HepG2 (cell line): ENCODE measurements around the gene GDF11. TPM values are rescaled to one million over a fixed set of nuclear protein-coding genes. Genes with fewer than 3 reads are reported as not detected.
A peak's percentile ranks its signal among the peaks of the same experiment; 100 is the strongest.

ENCODE experiments used
- ATAC-seq: fragments of 200-7000 bp; cut with Tn5 transposase; 3 replicates; pipeline ENCODE4 v1.9.1; 2020; ENCODE audit warnings: mild to moderate bottlenecking, moderate library complexity
- BruUV-seq: library from RNA; stranded (reverse); fragments of 400-500 nt; replicated peaks from 2 replicates; lab custom pipeline; 2021; lab: Mats Ljungman, UMichigan
- CTCF ChIA-PET: fragments of 300-600 bp; formaldehyde crosslinking; extraction: SDS; loops from one replicate; lab custom pipeline; 2021; ENCODE audit warnings: low total read pairs, inconsistent platforms, low intra/inter-chr PET ratio; lab: Yijun Ruan, JAX
- POLR2A ChIA-PET: fragments of 350-600 bp; sonication (Branson Sonifier 250); formaldehyde crosslinking; loops from one replicate; lab custom pipeline; 2020; ENCODE audit warnings: antibody characterized with exemption, inconsistent platforms; lab: Yijun Ruan, JAX
- DNase-seq: peaks from one replicate; pipeline ENCODE4 v3.0.0-alpha.2; 2015; ENCODE audit warnings: low spot score
- FAIRE-seq: peaks from 3 replicates; lab custom pipeline; 2011; peaks lifted over from hg19 to GRCh38; lab: Jason Lieb, UNC
- H2AFZ ChIP-seq: one replicate; pipeline ENCODE4 v1.6.1; 2011; ENCODE audit warnings: low read length, inconsistent platforms
- H3K27ac ChIP-seq: fragments of 300-600 bp; 3 replicates; pipeline ENCODE4 v1.8.0; 2011; ENCODE audit warnings: mixed run types, mild to moderate bottlenecking, mixed read lengths, low read length, inconsistent platforms; ENCODE audit not compliant: insufficient read depth; ENCODE audit errors: extremely low read length
- H3K27me3 ChIP-seq, 2 experiments: fragments of 200-600 bp in 1 of 2; 2 replicates in 1 of 2; 3 replicates in 1 of 2; pipeline versions ENCODE4 v1.6.0 to v1.8.0; 2011; ENCODE audit warnings: low read length in 2 of 2, mild to moderate bottlenecking in 2 of 2, moderate library complexity in 2 of 2, inconsistent platforms in 1 of 2; ENCODE audit not compliant: insufficient read depth in 2 of 2, control insufficient read depth in 1 of 2
- H3K36me3 ChIP-seq, 2 experiments: fragments of 200-600 bp in 1 of 2; replicated peaks in 1 of 2; 2 replicates in 1 of 2; 3 replicates in 1 of 2; pipeline versions ENCODE4 v1.5.1 to v1.8.0; 2011; ENCODE audit warnings: low read length in 2 of 2, inconsistent platforms in 1 of 2; ENCODE audit not compliant: insufficient read depth in 2 of 2, control insufficient read depth in 1 of 2
- H3K4me1 ChIP-seq: 2 replicates; pipeline ENCODE4 v1.5.1; 2012; ENCODE audit warnings: low read length, inconsistent platforms; ENCODE audit not compliant: insufficient read depth
- H3K4me2 ChIP-seq: 2 replicates; pipeline ENCODE4 v1.6.0; 2011; ENCODE audit warnings: low read depth, low read length, inconsistent platforms
- H3K4me3 ChIP-seq, 3 experiments: fragments of 200-600 bp in 1 of 3; sonication (generic), shearing (Covaris generic) in 1 of 3; replicated peaks in 1 of 3; 2 replicates each; pipeline ENCODE4 v1.5.1; 2011 to 2016; ENCODE audit warnings: low read length in 3 of 3, inconsistent platforms in 2 of 3, low read depth in 2 of 3, mild to moderate bottlenecking in 2 of 3, control low read depth in 1 of 3, mixed read lengths in 1 of 3; ENCODE audit not compliant: insufficient read depth in 1 of 3
- H3K79me2 ChIP-seq: one replicate; pipeline ENCODE4 v1.6.1; 2011; ENCODE audit warnings: low read length, inconsistent platforms; ENCODE audit not compliant: insufficient read depth
- H3K9ac ChIP-seq: 2 replicates; pipeline ENCODE4 v1.6.0; 2011; ENCODE audit warnings: mild to moderate bottlenecking, low read depth, low read length, inconsistent platforms; ENCODE audit not compliant: insufficient read depth
- H3K9me3 ChIP-seq: 2 replicates; pipeline ENCODE4 v1.5.1; 2012; ENCODE audit warnings: mild to moderate bottlenecking, low read length
- H4K20me1 ChIP-seq: 2 replicates; pipeline ENCODE4 v1.6.0; 2011; ENCODE audit warnings: inconsistent platforms, mild to moderate bottlenecking, low read length, moderate library complexity; ENCODE audit not compliant: insufficient read depth
- ERF ChIP-seq: IDR thresholded peaks from 2 replicates; pipeline ENCODE4 v1.6.1; 2018; ENCODE audit warnings: missing biosample characterization, missing genetic modification reagents
- MAZ ChIP-seq, 2 experiments: sonication (generic) in 1 of 2; formaldehyde crosslinking in 1 of 2; IDR thresholded peaks; 2 replicates each; pipeline versions ENCODE4 v1.5.0 to v1.6.1; 2012 to 2020; ENCODE audit warnings: low read depth in 2 of 2, mild to moderate bottlenecking in 2 of 2, borderline replicate concordance in 1 of 2, improper control_type of control experiment in 1 of 2, low read length in 1 of 2, missing genetic modification reagents in 1 of 2, moderate library complexity in 1 of 2
- NFKBIZ ChIP-seq: IDR thresholded peaks from 2 replicates; pipeline ENCODE4 v1.6.1; 2018; ENCODE audit warnings: missing genetic modification reagents, missing compliant biosample characterization
- PCBP1 ChIP-seq: fragments of 200-400 bp; formaldehyde crosslinking; IDR thresholded peaks from 2 replicates; pipeline ENCODE4 v1.6.1; 2017; ENCODE audit warnings: mild to moderate bottlenecking, low read depth, low read length, borderline replicate concordance
- THAP8 ChIP-seq: sonication (generic); formaldehyde crosslinking; IDR thresholded peaks from 2 replicates; pipeline ENCODE4 v1.5.1; 2020; ENCODE audit warnings: missing genetic modification reagents, mild to moderate bottlenecking, borderline replicate concordance
- XBP1 ChIP-seq: sonication (generic); formaldehyde crosslinking; IDR thresholded peaks from 2 replicates; pipeline ENCODE4 v1.5.0; 2020; ENCODE audit warnings: missing genetic modification reagents
- ZBTB40 ChIP-seq, 2 experiments: fragments of 450-650 bp in 1 of 2; sonication (generic) in 1 of 2; formaldehyde crosslinking in 1 of 2; IDR thresholded peaks; 2 replicates each; pipeline versions ENCODE4 v1.6.1 to v1.8.0; 2016 to 2022; ENCODE audit warnings: antibody characterized with exemption in 1 of 2, mild to moderate bottlenecking in 1 of 2, missing genetic modification reagents in 1 of 2
- ZNF207 ChIP-seq: fragments of 450-650 bp; IDR thresholded peaks from 2 replicates; pipeline ENCODE4 v1.6.1; 2016; ENCODE audit warnings: antibody characterized with exemption, borderline replicate concordance
- WGBS: methylation state at CpG from one replicate; pipeline ENCODE4 v1.1.6; 2017; ENCODE audit warnings: low lambda C conversion rate; 5-methylcytosine and 5-hydroxymethylcytosine counted together
- in situ Hi-C: cut with HindIII; loops from 2 replicates; pipeline ENCODE4 v1.10.0; 2017; ENCODE audit warnings: low pct_unique_long_range_greater_than_20kb; ENCODE audit not compliant: extremely low pct_ligation_motif_present
- intact Hi-C: fragments of 100-400 bp; cut with micrococcal nuclease; formaldehyde crosslinking; loops from one replicate; pipeline ENCODE4 v1.10.0; 2022; ENCODE audit not compliant: unreplicated experiment
- polyA plus RNA-seq, 8 experiments: library from polyadenylated mRNA; depleted of rRNA in 3 of 8; stranded (reverse) in 7 of 8; unstranded in 1 of 8; fragments of >200 nt; fragmentation: Illumina TruSeq in 4 of 8; extraction: Trizol in 4 of 8; gene quantifications; 2 replicates each; pipeline versions ENCODE4 v1.2.1 to v1.2.3, GENCODE V29; 2011 to 2016; ENCODE audit warnings: low read depth in 4 of 8, missing spikeins in 1 of 8, mixed read lengths in 1 of 8; ENCODE audit not compliant: insufficient read depth in 1 of 8
- total RNA-seq, 5 experiments: library from RNA; depleted of rRNA; stranded (reverse); fragments of >200 nt; fragmentation: Illumina TruSeq; extraction: Trizol; gene quantifications; 2 replicates each; pipeline ENCODE4 v1.2.3, GENCODE V29; 2016; ENCODE audit warnings: low read depth in 1 of 5
- TF ChIP-seq, protein P1 (sequence below): sonication (generic); formaldehyde crosslinking; IDR thresholded peaks from 2 replicates; pipeline ENCODE4 v1.5.0; 2020; ENCODE audit warnings: mild to moderate bottlenecking, missing genetic modification reagents

Gene GDF11
- total and polyA plus RNA-seq, 2 of the 13 experiments (the other 11 are each of a cell fraction or from before 2014, with no cell fraction given): 0.63 to 1.5 TPM

- 38% methylated on average over 9 of the region's 9 CpGs for WGBS
- intact Hi-C loops (loop anchor here (2.0 kb wide), 1 partner anchor 47 kb away; a partner anchor contains a TSS), in situ Hi-C loops (no loop called here)
- TSS peak; percentile 52 for BruUV-seq
- Histone ChIP-seq H3K36me3 (peaks cover 10 to 25% of the 10 kb centered on the region in 2 experiments; a peak in 4 of 5 replicates), H3K27me3 (no peaks in the 10 kb centered on the region; a peak in 1 of 5 replicates), H3K9ac (peak overlapping the region; percentile 85), H3K4me2 (peak overlapping the region; percentile 98), H3K27ac (peak overlapping the region; percentile 79), H4K20me1 (0 out of 2 replicates have a peak, but pooled peaks cover 8% of the 10 kb centered on the region), H3K9me3 (no peaks in the 10 kb centered on the region), H2AFZ (no peak overlapping the region), H3K4me3 (peak overlapping the region; percentile 84 to 89 (median 84)), H3K4me1 (peaks cover 53% of the 10 kb centered on the region), H3K79me2 (peaks cover 12% of the 10 kb centered on the region)
- CTCF ChIA-PET: no interaction called here
- FAIRE-seq (no peak), DNase-seq (no peak), ATAC-seq (0 out of 3 replicates have a peak, but pooled peaks have one; percentile 0)
- POLR2A ChIA-PET: no interaction called here
- TF ChIP-seq XBP1 (CRISPR knock-in tag) (no peak), ERF (0 out of 2 replicates have a peak, but pooled peaks have one; percentile 23), NFKBIZ (CRISPR knock-in tag) (no peak), MAZ (IDR thresholded peaks at IDR 0.05; ENCODE audit: borderline replicate concordance, low read depth, low read length) (no peak), MAZ (CRISPR knock-in tag; IDR thresholded peaks at IDR 0.05; ENCODE audit: low read depth) (peak; percentile 32; the same call in 1 of the 2 replicates), ZNF207 (no peak), THAP8 (CRISPR knock-in tag) (0 out of 2 replicates have a peak, but pooled peaks have one; percentile 25), PCBP1 (peak; percentile 92), ZBTB40 (IDR thresholded peaks at IDR 0.05) (no peak), ZBTB40 (CRISPR knock-in tag; IDR thresholded peaks at IDR 0.05) (0 out of 2 replicates have a peak, but pooled peaks have one; percentile 56)
- TF ChIP-seq, protein P1, sequence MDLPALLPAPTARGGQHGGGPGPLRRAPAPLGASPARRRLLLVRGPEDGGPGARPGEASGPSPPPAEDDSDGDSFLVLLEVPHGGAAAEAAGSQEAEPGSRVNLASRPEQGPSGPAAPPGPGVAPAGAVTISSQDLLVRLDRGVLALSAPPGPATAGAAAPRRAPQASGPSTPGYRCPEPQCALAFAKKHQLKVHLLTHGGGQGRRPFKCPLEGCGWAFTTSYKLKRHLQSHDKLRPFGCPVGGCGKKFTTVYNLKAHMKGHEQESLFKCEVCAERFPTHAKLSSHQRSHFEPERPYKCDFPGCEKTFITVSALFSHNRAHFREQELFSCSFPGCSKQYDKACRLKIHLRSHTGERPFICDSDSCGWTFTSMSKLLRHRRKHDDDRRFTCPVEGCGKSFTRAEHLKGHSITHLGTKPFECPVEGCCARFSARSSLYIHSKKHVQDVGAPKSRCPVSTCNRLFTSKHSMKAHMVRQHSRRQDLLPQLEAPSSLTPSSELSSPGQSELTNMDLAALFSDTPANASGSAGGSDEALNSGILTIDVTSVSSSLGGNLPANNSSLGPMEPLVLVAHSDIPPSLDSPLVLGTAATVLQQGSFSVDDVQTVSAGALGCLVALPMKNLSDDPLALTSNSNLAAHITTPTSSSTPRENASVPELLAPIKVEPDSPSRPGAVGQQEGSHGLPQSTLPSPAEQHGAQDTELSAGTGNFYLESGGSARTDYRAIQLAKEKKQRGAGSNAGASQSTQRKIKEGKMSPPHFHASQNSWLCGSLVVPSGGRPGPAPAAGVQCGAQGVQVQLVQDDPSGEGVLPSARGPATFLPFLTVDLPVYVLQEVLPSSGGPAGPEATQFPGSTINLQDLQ (CRISPR knock-in tag): 0 out of 2 replicates have a peak, but pooled peaks have one; percentile 28
These were observed 15.2 kb upstream of the GDF11 start for GRCh38 chr12:55727643-55728185.
